Colonic mucosa (tissue), 4 donors: ENCODE results near the gene EIF6. TPM values are rescaled to one million over a fixed set of nuclear protein-coding genes. Genes with fewer than 3 reads are reported as not detected.

Experiments
- DNase-seq: peaks from one replicate; pipeline ENCODE4 v3.0.0-alpha.2; 2020
- H3K27ac ChIP-seq: fragments of 200-600 bp; one replicate; pipeline ENCODE4 v1.8.0; 2021
- H3K27me3 ChIP-seq: fragments of 200-600 bp; one replicate; pipeline ENCODE4 v1.8.0; 2021
- H3K36me3 ChIP-seq: fragments of 200-600 bp; one replicate; pipeline ENCODE4 v1.8.0; 2021
- H3K4me1 ChIP-seq: fragments of 200-600 bp; one replicate; pipeline ENCODE4 v1.8.0; 2021; ENCODE audit warnings: mild to moderate bottlenecking
- H3K4me3 ChIP-seq: fragments of 200-600 bp; one replicate; pipeline ENCODE4 v1.8.0; 2021
- H3K9ac ChIP-seq, 2 donors: one replicate each; pipeline ENCODE4 v1.7.0; 2013; ENCODE audit warnings: control low read depth in 2 of 2, low read depth in 2 of 2, low read length in 2 of 2
- H3K9me3 ChIP-seq: fragments of 200-600 bp; one replicate; pipeline ENCODE4 v1.8.0; 2021
- intact Hi-C: fragments of 100-400 bp; cut with DNase I; formaldehyde crosslinking; loops from one replicate; pipeline ENCODE4 v1.14.1; 2022
- total RNA-seq, 2 donors: library from RNA; stranded (reverse); fragmentation: NEBNext Ultra II Directional in 1 of 2; extraction: Animal tissue kit (Norgen Biotek cat#: 25700) in 1 of 2; gene quantifications; one replicate each; pipeline ENCODE4 v1.2.1, GENCODE V29; 2021
- TF ChIP-seq, protein P1 (sequence below): fragments of 200-600 bp; IDR thresholded peaks from one replicate; pipeline ENCODE4 v1.8.0; 2022; ENCODE audit warnings: antibody characterized with exemption, mild to moderate bottlenecking
- donor health status: healthy.
- donor health status: DM: no; HTN: no; CAD: no.
- donor health status: DM: no; HTN: no; CAD: no.

Gene EIF6
- total RNA-seq, 2 donors from 2014 or later, result 163 to 194 TPM

GRCh38 chr20:35299780-35300179 is 15.2 kb upstream of the EIF6 start:
- DNase-seq, result no peak
- Histone ChIP-seq H3K27me3 (no peaks in the 10 kb centered on the region), H3K9ac (no peak overlapping the region), H3K4me1 (no peaks in the 10 kb centered on the region), H3K9me3 (no peaks in the 10 kb centered on the region), H3K36me3 (no peaks in the 10 kb centered on the region), H3K27ac (no peak overlapping the region), H3K4me3 (no peak overlapping the region)
- TF ChIP-seq, protein P1, sequence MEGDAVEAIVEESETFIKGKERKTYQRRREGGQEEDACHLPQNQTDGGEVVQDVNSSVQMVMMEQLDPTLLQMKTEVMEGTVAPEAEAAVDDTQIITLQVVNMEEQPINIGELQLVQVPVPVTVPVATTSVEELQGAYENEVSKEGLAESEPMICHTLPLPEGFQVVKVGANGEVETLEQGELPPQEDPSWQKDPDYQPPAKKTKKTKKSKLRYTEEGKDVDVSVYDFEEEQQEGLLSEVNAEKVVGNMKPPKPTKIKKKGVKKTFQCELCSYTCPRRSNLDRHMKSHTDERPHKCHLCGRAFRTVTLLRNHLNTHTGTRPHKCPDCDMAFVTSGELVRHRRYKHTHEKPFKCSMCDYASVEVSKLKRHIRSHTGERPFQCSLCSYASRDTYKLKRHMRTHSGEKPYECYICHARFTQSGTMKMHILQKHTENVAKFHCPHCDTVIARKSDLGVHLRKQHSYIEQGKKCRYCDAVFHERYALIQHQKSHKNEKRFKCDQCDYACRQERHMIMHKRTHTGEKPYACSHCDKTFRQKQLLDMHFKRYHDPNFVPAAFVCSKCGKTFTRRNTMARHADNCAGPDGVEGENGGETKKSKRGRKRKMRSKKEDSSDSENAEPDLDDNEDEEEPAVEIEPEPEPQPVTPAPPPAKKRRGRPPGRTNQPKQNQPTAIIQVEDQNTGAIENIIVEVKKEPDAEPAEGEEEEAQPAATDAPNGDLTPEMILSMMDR, result no peak
- intact Hi-C loops, result loop anchor here (5.0 kb wide), 1 partner anchor 133 kb away; no protein-coding TSS in a partner anchor

GRCh38 chr20:35298264-35298663 is 13.7 kb upstream of the EIF6 start:
- Histone ChIP-seq H3K36me3 (no peaks in the 10 kb centered on the region), H3K4me1 (no peaks in the 10 kb centered on the region), H3K27ac (no peak overlapping the region), H3K27me3 (no peaks in the 10 kb centered on the region), H3K4me3 (no peak overlapping the region), H3K9me3 (no peaks in the 10 kb centered on the region), H3K9ac (no peak overlapping the region)
- intact Hi-C loops, result no loop called here
- TF ChIP-seq, protein P1, result no peak
- no peak for DNase-seq

DNA sequence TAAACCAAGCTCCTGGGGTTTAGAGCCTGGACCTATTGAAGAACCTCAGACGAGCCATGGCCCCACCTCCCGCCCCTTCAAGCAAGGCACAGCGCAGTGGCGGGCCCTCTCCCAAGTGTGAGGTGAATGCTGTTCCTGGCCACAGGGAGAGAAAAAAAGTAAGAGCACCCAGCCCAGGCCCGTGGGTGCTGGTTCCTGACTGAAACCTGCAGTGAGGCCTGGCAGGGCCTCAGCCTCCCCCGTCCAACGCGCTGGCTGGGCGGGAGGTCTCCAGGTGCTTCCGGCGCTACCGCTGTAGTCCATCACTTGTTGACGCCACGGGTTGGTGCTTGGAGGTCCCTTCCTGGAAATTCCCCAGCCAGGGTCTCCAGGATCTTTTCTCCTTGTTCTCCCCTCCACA is 13.2 kb upstream of the EIF6 start:
- DNase-seq, result no peak
- Histone ChIP-seq H3K9ac (no peak overlapping the region), H3K9me3 (no peaks in the 10 kb centered on the region), H3K27me3 (no peaks in the 10 kb centered on the region), H3K4me3 (no peak overlapping the region), H3K4me1 (no peaks in the 10 kb centered on the region), H3K36me3 (no peaks in the 10 kb centered on the region), H3K27ac (no peak overlapping the region)
- TF ChIP-seq, protein P1, result no peak
- intact Hi-C loops, result no loop called here

- DNase-seq, result no peak
- H3K4me1 ChIP-seq, result no peaks in the 10 kb centered on the region
- intact Hi-C loops, result no loop called here
Measured at GRCh38 chr20:35297155-35297554, 12.6 kb upstream of the EIF6 start.

DNA sequence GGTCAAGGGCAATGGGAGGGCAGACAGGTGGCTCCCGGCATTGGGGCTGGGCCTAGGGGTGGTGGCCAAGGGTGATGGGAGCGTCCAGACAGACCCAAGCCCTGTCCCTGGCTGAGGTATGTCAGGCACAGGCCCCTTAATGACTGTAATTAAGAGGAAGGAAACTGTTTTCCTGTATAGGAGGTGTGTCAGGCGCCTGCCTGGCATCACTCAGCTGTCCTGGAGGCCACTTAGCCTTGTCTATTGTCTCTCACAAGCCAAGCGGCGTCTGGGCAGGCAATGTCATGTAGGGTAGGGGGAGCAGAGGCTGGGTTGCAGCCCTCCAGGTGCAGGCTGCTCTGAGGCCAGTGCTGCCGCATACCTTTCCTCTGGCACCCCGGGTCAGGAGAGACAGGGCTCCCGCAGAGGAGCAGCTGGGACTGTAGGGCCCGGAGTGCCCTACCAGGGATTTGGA is 11.6 kb upstream of the EIF6 start:
- no peak overlapping the region for H3K4me3 ChIP-seq

More at GRCh38 chr20:35297155-35297554, 12.6 kb upstream of the EIF6 start:
- Histone ChIP-seq H3K27ac (no peak overlapping the region), H3K9me3 (no peaks in the 10 kb centered on the region), H3K4me3 (no peak overlapping the region), H3K27me3 (no peaks in the 10 kb centered on the region), H3K36me3 (no peaks in the 10 kb centered on the region), H3K9ac (no peak overlapping the region)
- TF ChIP-seq, protein P1, result no peak

More for the DNA sequence above, 11.6 kb upstream of the EIF6 start:
- no peaks in the 10 kb centered on the region for H3K9me3 ChIP-seq
- no peak for DNase-seq
- TF ChIP-seq, protein P1, result no peak
- H3K36me3 ChIP-seq, result no peaks in the 10 kb centered on the region
- intact Hi-C loops, result no loop called here
- H3K27me3 ChIP-seq, result no peaks in the 10 kb centered on the region
- no peak overlapping the region for H3K27ac ChIP-seq
- no peaks in the 10 kb centered on the region for H3K4me1 ChIP-seq
- H3K9ac ChIP-seq, result no peak overlapping the region
